Neural cell (in vitro differentiated cells): ENCODE measurements around the gene RDH13.

ENCODE experiments used
- EP300 ChIP-seq: fragments of 450-650 bp; conservative IDR thresholded peaks from 2 replicates; pipeline ENCODE4 v1.6.1; 2014; ENCODE audit warnings: antibody characterized with exemption, mild to moderate bottlenecking, moderate library complexity; ENCODE audit not compliant: poor library complexity, severe bottlenecking
- EZH2 ChIP-seq: fragments of 200-600, 300-800 bp; shearing (Covaris generic), sonication (generic); IDR thresholded peaks from 2 replicates; pipeline ENCODE4 v1.6.1; 2014; ENCODE audit warnings: antibody characterized with exemption, low read length, borderline replicate concordance, mild to moderate bottlenecking; ENCODE audit not compliant: insufficient read depth, poor library complexity, severe bottlenecking
- MXI1 ChIP-seq: fragments of 450-650 bp; conservative IDR thresholded peaks from 2 replicates; pipeline ENCODE4 v1.6.1; 2014; ENCODE audit warnings: antibody characterized with exemption, mild to moderate bottlenecking; ENCODE audit not compliant: poor library complexity, severe bottlenecking
- POLR2AphosphoS5 ChIP-seq: IDR thresholded peaks from 2 replicates; pipeline ENCODE4 v1.6.1; 2012
- RAD21 ChIP-seq: fragments of 450-650 bp; conservative IDR thresholded peaks from 2 replicates; pipeline ENCODE4 v1.6.1; 2014; ENCODE audit warnings: antibody characterized with exemption, mild to moderate bottlenecking, moderate library complexity
- REST ChIP-seq: IDR thresholded peaks from 2 replicates; pipeline ENCODE4 v1.6.1; 2012; ENCODE audit warnings: borderline replicate concordance
- SMC3 ChIP-seq: fragments of 450-650 bp; conservative IDR thresholded peaks from 2 replicates; pipeline ENCODE4 v1.6.1; 2014; ENCODE audit warnings: antibody characterized with exemption, mild to moderate bottlenecking, moderate library complexity; ENCODE audit not compliant: poor library complexity
- TAF1 ChIP-seq: IDR thresholded peaks from 2 replicates; pipeline ENCODE4 v1.6.1; 2012; ENCODE audit warnings: low read depth
- TF ChIP-seq, protein P1 (sequence below): fragments of 450-650 bp; IDR thresholded peaks from 2 replicates; pipeline ENCODE4 v1.5.1; 2014; ENCODE audit warnings: antibody characterized with exemption, mild to moderate bottlenecking, moderate library complexity; ENCODE audit not compliant: poor library complexity, severe bottlenecking

DNA sequence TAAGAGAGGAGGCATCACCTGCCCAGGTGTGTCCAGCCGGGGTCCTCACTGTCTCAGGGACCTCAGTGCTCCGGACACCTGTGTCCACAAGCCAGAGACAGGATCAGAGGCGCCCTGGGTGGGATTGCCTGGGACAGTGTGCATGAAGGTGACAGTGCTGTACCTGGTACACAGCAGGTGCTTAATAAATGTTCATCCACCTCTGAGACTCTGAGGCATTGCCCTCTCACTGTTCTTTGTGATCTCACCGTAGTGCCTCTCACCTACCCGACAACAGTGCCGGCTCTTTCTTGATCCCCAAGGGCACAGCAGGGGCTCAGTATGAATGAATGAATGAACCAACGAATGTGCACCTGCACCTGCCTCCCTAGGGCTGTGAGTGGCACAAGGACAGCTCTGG, 9.2 kb downstream of the RDH13 start:
- TF ChIP-seq EZH2, result no peak
- TF ChIP-seq, protein P1, sequence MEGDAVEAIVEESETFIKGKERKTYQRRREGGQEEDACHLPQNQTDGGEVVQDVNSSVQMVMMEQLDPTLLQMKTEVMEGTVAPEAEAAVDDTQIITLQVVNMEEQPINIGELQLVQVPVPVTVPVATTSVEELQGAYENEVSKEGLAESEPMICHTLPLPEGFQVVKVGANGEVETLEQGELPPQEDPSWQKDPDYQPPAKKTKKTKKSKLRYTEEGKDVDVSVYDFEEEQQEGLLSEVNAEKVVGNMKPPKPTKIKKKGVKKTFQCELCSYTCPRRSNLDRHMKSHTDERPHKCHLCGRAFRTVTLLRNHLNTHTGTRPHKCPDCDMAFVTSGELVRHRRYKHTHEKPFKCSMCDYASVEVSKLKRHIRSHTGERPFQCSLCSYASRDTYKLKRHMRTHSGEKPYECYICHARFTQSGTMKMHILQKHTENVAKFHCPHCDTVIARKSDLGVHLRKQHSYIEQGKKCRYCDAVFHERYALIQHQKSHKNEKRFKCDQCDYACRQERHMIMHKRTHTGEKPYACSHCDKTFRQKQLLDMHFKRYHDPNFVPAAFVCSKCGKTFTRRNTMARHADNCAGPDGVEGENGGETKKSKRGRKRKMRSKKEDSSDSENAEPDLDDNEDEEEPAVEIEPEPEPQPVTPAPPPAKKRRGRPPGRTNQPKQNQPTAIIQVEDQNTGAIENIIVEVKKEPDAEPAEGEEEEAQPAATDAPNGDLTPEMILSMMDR, result no peak
- TF ChIP-seq RAD21, result no peak
- no peak for TF ChIP-seq TAF1
- TF ChIP-seq SMC3, result no peak
- no peak for TF ChIP-seq POLR2AphosphoS5
- TF ChIP-seq EP300, result no peak
- TF ChIP-seq REST, result no peak
- TF ChIP-seq MXI1, result no peak
